ENCODE results near the gene GRAMD1C. TPM values are rescaled to one million over a fixed set of nuclear protein-coding genes. Genes with fewer than 3 reads are reported as not detected.

The GRAMD1C gene
- total and polyA plus RNA-seq, 2 of the 13 experiments (the other 11 are each of a cell fraction or from before 2014, with no cell fraction given): 0.45 TPM; not detected in 1

DNA sequence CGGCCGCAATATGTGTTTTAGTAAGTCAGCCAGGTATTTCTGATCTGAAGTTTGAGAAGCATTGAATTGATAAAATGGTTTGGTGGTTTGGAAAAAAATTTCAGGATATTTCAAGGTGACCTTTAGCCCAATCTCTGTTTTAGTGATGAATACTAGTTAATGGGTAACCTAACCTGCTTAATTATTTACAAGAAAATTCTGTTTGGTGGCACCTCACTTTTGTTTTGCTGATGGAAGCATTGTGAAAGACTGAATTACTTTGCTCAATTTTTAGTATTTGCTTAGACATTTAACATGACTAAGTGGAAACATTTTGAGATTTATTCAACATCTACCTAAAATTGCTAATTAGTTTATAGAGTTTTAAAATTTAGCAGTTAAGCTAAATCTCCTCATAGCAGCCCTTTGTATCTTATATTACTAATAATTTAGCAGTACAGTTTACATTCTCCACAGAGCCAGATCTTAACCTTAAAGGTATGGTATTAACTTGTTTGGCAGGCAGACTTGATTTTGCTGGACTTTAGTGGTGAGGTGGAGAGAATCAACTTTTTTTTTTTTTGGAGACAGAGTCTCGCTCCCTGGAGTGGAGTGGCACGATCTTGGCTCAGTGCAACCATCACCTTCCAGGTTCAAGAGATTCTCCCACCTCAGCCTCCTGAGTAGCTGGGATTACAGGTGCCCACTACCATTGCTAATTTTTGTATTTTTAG is 35.4 kb downstream of the GRAMD1C start (continued):
- TF ChIP-seq, protein P1, sequence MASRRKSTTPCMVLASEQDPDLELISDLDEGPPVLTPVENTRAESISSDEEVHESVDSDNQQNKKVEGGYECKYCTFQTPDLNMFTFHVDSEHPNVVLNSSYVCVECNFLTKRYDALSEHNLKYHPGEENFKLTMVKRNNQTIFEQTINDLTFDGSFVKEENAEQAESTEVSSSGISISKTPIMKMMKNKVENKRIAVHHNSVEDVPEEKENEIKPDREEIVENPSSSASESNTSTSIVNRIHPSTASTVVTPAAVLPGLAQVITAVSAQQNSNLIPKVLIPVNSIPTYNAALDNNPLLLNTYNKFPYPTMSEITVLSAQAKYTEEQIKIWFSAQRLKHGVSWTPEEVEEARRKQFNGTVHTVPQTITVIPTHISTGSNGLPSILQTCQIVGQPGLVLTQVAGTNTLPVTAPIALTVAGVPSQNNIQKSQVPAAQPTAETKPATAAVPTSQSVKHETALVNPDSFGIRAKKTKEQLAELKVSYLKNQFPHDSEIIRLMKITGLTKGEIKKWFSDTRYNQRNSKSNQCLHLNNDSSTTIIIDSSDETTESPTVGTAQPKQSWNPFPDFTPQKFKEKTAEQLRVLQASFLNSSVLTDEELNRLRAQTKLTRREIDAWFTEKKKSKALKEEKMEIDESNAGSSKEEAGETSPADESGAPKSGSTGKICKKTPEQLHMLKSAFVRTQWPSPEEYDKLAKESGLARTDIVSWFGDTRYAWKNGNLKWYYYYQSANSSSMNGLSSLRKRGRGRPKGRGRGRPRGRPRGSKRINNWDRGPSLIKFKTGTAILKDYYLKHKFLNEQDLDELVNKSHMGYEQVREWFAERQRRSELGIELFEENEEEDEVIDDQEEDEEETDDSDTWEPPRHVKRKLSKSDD (CRISPR knock-in tag; IDR thresholded peaks at IDR 0.05; ENCODE audit: low read depth): no peak
- TF ChIP-seq MAFK (conservative IDR thresholded peaks at IDR 0.05 in 1 of 2, IDR thresholded peaks at IDR 0.05 in 1 of 2; ENCODE audit: low read length in 2 of 2) (peak; percentile 78 to 84), FOSL2 (CRISPR knock-in tag; IDR thresholded peaks at IDR 0.05) (no peak), RCOR2 (CRISPR knock-in tag; IDR thresholded peaks at IDR 0.05) (no peak), CEBPG (CRISPR knock-in tag; IDR thresholded peaks at IDR 0.05) (peak; percentile 46), NONO (IDR thresholded peaks at IDR 0.05) (no peak), NONO (CRISPR knock-in tag; conservative IDR thresholded peaks at IDR 0.05) (no peak)
- TF ChIP-seq, protein P2, sequence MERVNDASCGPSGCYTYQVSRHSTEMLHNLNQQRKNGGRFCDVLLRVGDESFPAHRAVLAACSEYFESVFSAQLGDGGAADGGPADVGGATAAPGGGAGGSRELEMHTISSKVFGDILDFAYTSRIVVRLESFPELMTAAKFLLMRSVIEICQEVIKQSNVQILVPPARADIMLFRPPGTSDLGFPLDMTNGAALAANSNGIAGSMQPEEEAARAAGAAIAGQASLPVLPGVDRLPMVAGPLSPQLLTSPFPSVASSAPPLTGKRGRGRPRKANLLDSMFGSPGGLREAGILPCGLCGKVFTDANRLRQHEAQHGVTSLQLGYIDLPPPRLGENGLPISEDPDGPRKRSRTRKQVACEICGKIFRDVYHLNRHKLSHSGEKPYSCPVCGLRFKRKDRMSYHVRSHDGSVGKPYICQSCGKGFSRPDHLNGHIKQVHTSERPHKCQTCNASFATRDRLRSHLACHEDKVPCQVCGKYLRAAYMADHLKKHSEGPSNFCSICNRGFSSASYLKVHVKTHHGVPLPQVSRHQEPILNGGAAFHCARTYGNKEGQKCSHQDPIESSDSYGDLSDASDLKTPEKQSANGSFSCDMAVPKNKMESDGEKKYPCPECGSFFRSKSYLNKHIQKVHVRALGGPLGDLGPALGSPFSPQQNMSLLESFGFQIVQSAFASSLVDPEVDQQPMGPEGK (CRISPR knock-in tag; IDR thresholded peaks at IDR 0.05): no peak

DNA sequence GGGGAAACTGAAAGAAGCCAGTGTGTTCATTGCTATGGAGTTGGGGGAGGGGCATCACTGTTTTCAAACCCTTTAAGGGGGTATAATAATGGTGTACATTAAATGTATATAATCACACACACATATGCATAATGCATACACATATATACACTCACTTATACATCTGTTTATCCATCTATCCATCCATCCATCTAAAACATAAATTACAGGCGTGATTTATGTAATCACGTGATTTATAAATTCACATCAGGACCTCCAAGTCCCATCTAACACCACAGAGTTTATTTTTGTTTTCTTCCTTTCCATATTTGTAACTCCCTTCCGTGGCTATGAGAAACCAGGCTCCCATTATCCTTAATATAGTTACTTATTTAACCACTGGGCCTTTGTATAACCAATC is 39.8 kb downstream of the GRAMD1C start:
- intact Hi-C loops (cut with micrococcal nuclease; ENCODE audit: unreplicated experiment) (loop anchor here (5.0 kb wide), 1 partner anchor 36 kb away; no protein-coding TSS in a partner anchor), in situ Hi-C loops (cut with HindIII; ENCODE audit: extremely low pct_ligation_motif_present, low pct_unique_long_range_greater_than_20kb) (no loop called here)
- CTCF ChIA-PET (ENCODE audit: low intra/inter-chr PET ratio, low total read pairs): no interaction called here
- Histone ChIP-seq H3K4me1 (ENCODE audit: insufficient read depth, low read length) (peaks cover 18% of the 10 kb centered on the region), H3K4me3 (replicated peaks in 1 of 3; ENCODE audit: insufficient read depth in 1 of 3, low read depth in 2 of 3, low read length in 3 of 3) (no peak overlapping the region), H2AFZ (ENCODE audit: low read length) (no peak overlapping the region), H3K79me2 (ENCODE audit: insufficient read depth, low read length) (no peaks in the 10 kb centered on the region), H3K9me3 (ENCODE audit: low read length) (no peaks in the 10 kb centered on the region), H3K9ac (ENCODE audit: insufficient read depth, low read depth, low read length) (no peak overlapping the region), H4K20me1 (ENCODE audit: insufficient read depth, low read length) (no peaks in the 10 kb centered on the region), H3K27me3 (ENCODE audit: control insufficient read depth in 1 of 2, insufficient read depth in 2 of 2, low read length in 2 of 2) (no peaks in the 10 kb centered on the region; a peak in 1 of 5 replicates), H3K36me3 (replicated peaks in 1 of 2; ENCODE audit: control insufficient read depth in 1 of 2, insufficient read depth in 2 of 2, low read length in 2 of 2) (no peaks in the 10 kb centered on the region), H3K27ac (ENCODE audit: extremely low read length, insufficient read depth, low read length) (no peak overlapping the region), H3K4me2 (ENCODE audit: low read depth, low read length) (no peak overlapping the region)
- no TSS peak for BruUV-seq (replicated peaks)
- WGBS (ENCODE audit: low lambda C conversion rate): 62% methylated on average over 3 of the region's 3 CpGs
- no peak for ATAC-seq
- DNase-seq (ENCODE audit: low spot score): no peak
- POLR2A ChIA-PET: no interaction called here
- FAIRE-seq: no peak
- TF ChIP-seq NFYB (CRISPR knock-in tag; IDR thresholded peaks at IDR 0.05): no peak
- TF ChIP-seq, protein P3, sequence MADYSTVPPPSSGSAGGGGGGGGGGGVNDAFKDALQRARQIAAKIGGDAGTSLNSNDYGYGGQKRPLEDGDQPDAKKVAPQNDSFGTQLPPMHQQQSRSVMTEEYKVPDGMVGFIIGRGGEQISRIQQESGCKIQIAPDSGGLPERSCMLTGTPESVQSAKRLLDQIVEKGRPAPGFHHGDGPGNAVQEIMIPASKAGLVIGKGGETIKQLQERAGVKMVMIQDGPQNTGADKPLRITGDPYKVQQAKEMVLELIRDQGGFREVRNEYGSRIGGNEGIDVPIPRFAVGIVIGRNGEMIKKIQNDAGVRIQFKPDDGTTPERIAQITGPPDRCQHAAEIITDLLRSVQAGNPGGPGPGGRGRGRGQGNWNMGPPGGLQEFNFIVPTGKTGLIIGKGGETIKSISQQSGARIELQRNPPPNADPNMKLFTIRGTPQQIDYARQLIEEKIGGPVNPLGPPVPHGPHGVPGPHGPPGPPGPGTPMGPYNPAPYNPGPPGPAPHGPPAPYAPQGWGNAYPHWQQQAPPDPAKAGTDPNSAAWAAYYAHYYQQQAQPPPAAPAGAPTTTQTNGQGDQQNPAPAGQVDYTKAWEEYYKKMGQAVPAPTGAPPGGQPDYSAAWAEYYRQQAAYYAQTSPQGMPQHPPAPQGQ (CRISPR knock-in tag; IDR thresholded peaks at IDR 0.05; ENCODE audit: borderline replicate concordance): no peak
- no peak for TF ChIP-seq FOXK2 (IDR thresholded peaks at IDR 0.05)
- TF ChIP-seq ZNF709 (CRISPR knock-in tag; IDR thresholded peaks at IDR 0.05): no peak
- no peak for TF ChIP-seq ZNF207 (IDR thresholded peaks at IDR 0.05; ENCODE audit: borderline replicate concordance)
- TF ChIP-seq YEATS2 (CRISPR knock-in tag; IDR thresholded peaks at IDR 0.05; ENCODE audit: borderline replicate concordance): no peak
- TF ChIP-seq SNAPC2 (CRISPR knock-in tag; IDR thresholded peaks at IDR 0.05): no peak
- TF ChIP-seq, protein P4, sequence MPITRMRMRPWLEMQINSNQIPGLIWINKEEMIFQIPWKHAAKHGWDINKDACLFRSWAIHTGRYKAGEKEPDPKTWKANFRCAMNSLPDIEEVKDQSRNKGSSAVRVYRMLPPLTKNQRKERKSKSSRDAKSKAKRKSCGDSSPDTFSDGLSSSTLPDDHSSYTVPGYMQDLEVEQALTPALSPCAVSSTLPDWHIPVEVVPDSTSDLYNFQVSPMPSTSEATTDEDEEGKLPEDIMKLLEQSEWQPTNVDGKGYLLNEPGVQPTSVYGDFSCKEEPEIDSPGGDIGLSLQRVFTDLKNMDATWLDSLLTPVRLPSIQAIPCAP (CRISPR knock-in tag; IDR thresholded peaks at IDR 0.05; ENCODE audit: low read depth): no peak
- TF ChIP-seq NRL (CRISPR knock-in tag; IDR thresholded peaks at IDR 0.05; ENCODE audit: borderline replicate concordance): no peak

Data from HepG2 (cell line).